ENCODE data around the gene PDE10A.
"Not testable (repeated sequence)": the region's sequence is repeated elsewhere in the genome, so short reads cannot be mapped to it uniquely, and the experiment has no call there.

Gene PDE10A

DNA sequence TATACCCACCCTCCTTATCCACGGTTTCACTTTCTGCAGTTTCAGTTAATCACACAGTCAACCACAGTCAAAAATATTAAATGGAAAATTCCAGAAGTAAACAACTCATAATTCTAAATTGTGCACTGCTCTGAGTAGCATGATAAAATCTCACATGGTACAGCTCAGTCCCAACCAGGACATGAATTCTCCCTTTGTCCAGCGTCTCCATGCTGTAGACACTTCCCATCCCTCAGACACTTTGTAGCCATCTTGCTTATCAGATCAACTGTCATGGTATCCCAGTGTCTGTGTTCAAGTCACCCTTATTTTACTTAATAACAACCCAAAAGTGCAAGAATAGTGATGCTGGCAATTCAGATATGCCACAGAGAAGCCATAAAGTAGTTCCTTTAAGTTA, 94.7 kb downstream of the PDE10A start:
- Mint-ChIP-seq H3K9me3 (peaks cover 14% of the 10 kb centered on the region), H3K27me3 (ENCODE audit: low read depth) (no peaks in the 10 kb centered on the region), H3K4me1 (peaks cover 13% of the 10 kb centered on the region), H3K4me3 (no peak overlapping the region), H3K36me3 (ENCODE audit: low read depth) (peaks cover 23% of the 10 kb centered on the region), H3K27ac (no peak overlapping the region)
- TF ChIP-seq, protein P1, sequence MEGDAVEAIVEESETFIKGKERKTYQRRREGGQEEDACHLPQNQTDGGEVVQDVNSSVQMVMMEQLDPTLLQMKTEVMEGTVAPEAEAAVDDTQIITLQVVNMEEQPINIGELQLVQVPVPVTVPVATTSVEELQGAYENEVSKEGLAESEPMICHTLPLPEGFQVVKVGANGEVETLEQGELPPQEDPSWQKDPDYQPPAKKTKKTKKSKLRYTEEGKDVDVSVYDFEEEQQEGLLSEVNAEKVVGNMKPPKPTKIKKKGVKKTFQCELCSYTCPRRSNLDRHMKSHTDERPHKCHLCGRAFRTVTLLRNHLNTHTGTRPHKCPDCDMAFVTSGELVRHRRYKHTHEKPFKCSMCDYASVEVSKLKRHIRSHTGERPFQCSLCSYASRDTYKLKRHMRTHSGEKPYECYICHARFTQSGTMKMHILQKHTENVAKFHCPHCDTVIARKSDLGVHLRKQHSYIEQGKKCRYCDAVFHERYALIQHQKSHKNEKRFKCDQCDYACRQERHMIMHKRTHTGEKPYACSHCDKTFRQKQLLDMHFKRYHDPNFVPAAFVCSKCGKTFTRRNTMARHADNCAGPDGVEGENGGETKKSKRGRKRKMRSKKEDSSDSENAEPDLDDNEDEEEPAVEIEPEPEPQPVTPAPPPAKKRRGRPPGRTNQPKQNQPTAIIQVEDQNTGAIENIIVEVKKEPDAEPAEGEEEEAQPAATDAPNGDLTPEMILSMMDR (IDR thresholded peaks at IDR 0.05; ENCODE audit: unreplicated experiment in 3 of 3): no peak

DNA sequence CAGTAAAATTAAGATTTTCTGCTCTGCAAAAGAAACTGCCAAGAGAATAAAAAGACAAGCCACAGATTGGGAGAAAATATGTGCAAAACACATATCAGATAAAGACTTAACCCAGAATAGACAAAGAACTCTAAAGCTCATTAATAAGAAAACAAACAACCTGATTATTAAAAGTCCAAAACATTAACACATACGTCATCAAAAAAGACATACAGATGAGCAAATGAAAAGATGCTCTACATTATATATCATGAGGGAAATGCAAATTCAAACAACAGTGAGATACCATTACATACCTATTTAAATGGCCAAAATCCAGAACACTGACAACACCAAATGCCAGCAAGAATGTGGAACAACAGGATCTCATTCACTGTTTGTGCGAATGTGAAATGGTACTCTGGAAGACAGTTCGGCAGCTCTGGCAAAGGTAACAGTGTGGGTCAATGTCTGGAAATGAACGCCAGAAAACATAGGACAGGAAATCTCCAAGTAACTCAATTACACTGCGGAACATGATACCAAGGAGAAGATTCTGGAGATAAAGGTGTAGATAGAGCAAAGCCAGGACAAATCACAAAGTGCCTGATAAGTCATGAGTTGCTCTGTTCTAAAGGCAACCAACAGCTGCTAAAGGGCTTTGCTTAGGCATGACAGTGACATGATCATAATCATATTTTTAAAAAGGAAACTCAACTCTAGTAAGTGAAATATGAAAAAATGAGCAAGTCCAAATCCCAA, 96.8 kb downstream of the PDE10A start:
- Mint-ChIP-seq H3K4me3 (no peak overlapping the region), H3K4me1 (peaks cover 2% of the 10 kb centered on the region), H3K27me3 (ENCODE audit: low read depth) (no peaks in the 10 kb centered on the region), H3K9me3 (peaks cover 16% of the 10 kb centered on the region), H3K27ac (no peak overlapping the region), H3K36me3 (ENCODE audit: low read depth) (peaks cover 27% of the 10 kb centered on the region)
- TF ChIP-seq, protein P1 (IDR thresholded peaks at IDR 0.05; ENCODE audit: unreplicated experiment in 3 of 3): no peak

DNA sequence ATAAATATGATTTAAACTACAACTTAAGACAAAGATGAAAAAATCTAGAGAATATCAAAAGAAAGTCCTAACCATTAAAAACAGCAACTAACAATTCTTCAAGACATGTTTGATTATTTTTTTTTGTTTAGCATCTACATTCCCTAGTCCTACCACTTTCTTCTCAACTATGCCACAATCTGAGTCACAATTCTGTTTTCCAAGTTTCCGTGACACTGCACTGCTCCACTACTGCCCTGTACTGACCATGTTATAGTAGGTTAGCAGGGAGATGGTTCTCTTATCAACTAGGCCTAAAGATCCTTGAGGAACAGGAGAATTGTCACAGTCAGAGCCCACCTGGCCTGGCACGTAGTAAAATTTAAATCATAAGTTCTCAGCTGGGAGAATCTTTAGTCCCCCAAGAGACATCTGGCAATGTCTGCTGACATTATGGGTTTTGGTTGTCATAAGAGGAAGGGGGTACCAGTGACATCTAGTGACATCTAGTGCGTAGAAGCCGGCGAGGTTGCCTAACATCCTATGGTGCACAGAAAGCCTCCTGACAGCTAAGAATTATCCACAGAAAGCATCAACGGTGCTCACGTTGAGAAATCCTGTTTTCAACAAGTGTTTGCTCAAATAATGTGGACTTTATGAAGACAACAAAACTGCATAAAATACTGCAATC, 100.5 kb downstream of the PDE10A start:
- Mint-ChIP-seq H3K27me3 (ENCODE audit: low read depth) (no peaks in the 10 kb centered on the region), H3K9me3 (peaks cover 30% of the 10 kb centered on the region), H3K4me1 (no peaks in the 10 kb centered on the region), H3K36me3 (ENCODE audit: low read depth) (peaks cover 44% of the 10 kb centered on the region), H3K27ac (no peak overlapping the region), H3K4me3 (no peak overlapping the region)
- TF ChIP-seq, protein P1 (IDR thresholded peaks at IDR 0.05; ENCODE audit: unreplicated experiment in 3 of 3): no peak

DNA sequence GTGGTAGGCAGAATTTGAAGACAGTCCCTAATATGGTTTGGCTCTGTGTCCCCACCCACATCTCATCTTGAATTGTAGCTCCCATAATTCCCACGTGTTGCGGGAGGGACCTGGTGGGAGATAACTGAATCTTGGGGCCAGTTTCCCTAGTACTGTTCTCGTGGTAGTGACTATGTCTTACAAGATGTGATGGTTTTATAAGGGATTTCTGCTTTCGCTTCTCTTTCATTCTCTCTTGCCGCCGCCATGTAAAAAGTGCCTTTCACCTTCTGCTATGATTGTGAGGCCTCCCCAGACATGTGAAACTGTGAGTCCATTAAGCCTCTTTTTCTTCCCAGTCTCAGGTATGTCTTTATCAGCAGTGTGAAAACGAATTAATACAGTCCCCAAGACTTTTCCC, 103.4 kb downstream of the PDE10A start:
- peaks cover 17% of the 10 kb centered on the region for H3K9me3 Mint-ChIP-seq
- H3K4me3 Mint-ChIP-seq: no peak overlapping the region
- no peaks in the 10 kb centered on the region for H3K27me3 Mint-ChIP-seq (ENCODE audit: low read depth)
- H3K27ac Mint-ChIP-seq: no peak overlapping the region
- H3K36me3 Mint-ChIP-seq (ENCODE audit: low read depth): peaks cover 30% of the 10 kb centered on the region
- TF ChIP-seq, protein P1 (IDR thresholded peaks at IDR 0.05; ENCODE audit: unreplicated experiment in 3 of 3): no peak
- H3K4me1 Mint-ChIP-seq: no peaks in the 10 kb centered on the region

DNA sequence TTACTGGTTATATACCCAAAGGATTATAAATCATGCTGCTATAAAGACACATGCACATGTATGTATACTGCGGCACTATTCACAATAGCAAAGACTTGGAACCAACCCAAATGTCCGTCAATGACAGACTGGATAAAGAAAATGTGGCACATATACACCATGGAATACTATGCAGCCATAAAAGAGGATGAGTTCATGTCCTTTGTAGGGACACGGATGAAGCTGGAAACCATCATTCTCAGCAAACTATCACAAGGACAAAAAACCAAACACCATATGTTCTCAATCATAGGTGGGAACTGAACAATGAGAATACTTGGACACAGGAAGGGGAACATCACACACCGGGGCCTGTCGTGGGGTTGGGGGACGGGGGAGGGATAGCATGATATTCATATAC, 104.9 kb downstream of the PDE10A start:
- not testable (repeated sequence) for H3K27ac Mint-ChIP-seq, H3K4me3 Mint-ChIP-seq
- peaks cover 17% of the 10 kb centered on the region for H3K9me3 Mint-ChIP-seq

DNA sequence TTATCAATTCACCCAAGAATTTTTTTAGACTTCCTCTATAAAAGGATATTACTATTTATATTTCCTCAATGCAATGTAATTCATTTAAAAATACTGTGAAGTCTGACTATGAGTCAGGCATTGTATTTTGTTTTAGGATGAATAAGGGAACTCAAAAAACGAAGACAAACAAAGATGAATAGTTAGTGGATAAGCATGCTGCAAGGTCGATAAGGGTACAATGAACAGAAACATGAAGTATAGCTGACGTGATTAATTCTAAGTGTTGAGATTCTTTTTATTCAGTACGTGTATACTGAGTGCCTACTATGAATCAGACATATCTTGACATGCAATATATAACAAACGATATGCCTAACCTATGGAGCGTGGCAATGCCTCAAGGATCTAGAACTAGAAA, 105.4 kb downstream of the PDE10A start:
- no peak overlapping the region for H3K27ac Mint-ChIP-seq
- H3K36me3 Mint-ChIP-seq (ENCODE audit: low read depth): peaks cover 34% of the 10 kb centered on the region
- no peak overlapping the region for H3K4me3 Mint-ChIP-seq
- peaks cover 17% of the 10 kb centered on the region for H3K9me3 Mint-ChIP-seq
- H3K27me3 Mint-ChIP-seq (ENCODE audit: low read depth): no peaks in the 10 kb centered on the region
- TF ChIP-seq, protein P1 (IDR thresholded peaks at IDR 0.05; ENCODE audit: unreplicated experiment in 3 of 3): no peak
- H3K4me1 Mint-ChIP-seq: peaks cover 4% of the 10 kb centered on the region

More for the DNA sequence above, 104.9 kb downstream of the PDE10A start:
- not testable (repeated sequence) for H3K27me3 Mint-ChIP-seq (ENCODE audit: low read depth); H3K4me1 Mint-ChIP-seq
- H3K36me3 Mint-ChIP-seq (ENCODE audit: low read depth): peaks cover 34% of the 10 kb centered on the region
